GM18499 (cell line): Measurements from ENCODE around the gene RRP1.
A peak's percentile ranks its signal among the peaks of the same experiment; 100 is the strongest.

Source experiments
- ATAC-seq: cut with Tn5 transposase; IDR thresholded peaks from one replicate; pipeline ENCODE4 v1.9.1; 2021; ENCODE audit warnings: moderate number of reproducible peaks; ENCODE audit not compliant: insufficient read depth, unreplicated experiment

The RRP1 gene, protein sequence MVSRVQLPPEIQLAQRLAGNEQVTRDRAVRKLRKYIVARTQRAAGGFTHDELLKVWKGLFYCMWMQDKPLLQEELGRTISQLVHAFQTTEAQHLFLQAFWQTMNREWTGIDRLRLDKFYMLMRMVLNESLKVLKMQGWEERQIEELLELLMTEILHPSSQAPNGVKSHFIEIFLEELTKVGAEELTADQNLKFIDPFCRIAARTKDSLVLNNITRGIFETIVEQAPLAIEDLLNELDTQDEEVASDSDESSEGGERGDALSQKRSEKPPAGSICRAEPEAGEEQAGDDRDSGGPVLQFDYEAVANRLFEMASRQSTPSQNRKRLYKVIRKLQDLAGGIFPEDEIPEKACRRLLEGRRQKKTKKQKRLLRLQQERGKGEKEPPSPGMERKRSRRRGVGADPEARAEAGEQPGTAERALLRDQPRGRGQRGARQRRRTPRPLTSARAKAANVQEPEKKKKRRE

GRCh38 chr21:43789276-43790009, at the start of gene RRP1:
RRP1 (plus strand) TSS chr21:43789577; CDS start chr21:43789630, 53 bp downstream.
- ATAC-seq, result peak; percentile 43

- no peak for ATAC-seq
Measured at GRCh38 chr21:43739621-43740435, 49.5 kb upstream of the RRP1 start.

- ATAC-seq, result no peak
Measured at GRCh38 chr21:43740497-43741156, 48.8 kb upstream of the RRP1 start.

DNA sequence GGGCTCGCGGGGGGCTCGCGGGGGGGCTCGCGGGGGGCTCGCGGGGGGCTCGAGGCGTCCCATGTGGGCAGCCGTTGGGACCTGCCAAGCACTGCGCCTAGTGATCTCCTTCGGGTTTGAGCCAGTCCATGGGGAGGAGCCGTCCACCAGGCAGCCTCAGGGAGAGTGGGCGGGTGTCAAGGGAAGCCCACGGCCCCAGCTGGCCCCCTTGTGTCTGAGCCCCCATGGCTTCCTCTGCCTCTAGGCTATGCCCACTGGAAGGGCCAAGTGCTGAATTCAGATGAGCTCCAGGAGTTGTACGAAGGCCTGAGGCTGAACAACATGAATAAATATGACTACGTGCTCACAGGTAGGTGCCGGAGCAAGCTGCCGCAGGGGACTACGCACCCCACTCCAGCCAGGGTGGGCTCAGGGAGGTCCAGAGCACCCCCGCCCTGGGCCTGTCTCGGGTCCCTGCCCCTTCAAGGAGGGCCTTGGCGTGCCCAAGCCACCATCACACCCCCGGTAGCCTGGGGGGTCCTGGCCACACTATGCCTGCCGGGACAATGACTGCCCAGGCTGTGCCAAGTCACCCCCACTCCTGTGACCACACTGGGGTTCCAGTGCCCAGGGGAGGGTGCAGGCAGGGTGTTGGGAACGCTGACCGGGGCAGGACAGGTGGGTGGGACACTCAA, 47.8 kb upstream of the RRP1 start:
- no peak for ATAC-seq

DNA sequence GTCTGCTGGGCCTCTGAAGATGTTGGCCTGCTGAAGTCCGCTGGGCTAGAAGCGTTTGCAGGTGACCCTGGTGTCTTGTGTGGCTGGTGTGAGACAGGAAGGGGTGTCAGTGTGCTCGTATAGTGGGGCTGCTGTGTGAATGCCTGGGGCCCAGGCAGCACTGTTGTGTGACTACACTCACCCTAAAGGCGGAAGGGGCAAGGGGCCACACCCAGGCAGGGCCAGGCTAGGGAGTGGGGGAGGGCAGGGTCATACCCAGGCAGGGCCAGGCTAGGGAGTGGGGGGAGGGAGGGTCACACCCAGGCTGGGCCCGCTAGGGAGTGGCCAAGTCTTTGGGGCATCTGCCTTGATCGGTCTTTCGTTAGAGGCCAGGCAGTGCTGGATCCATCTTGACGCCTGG, 45.4 kb upstream of the RRP1 start:
- no peak for ATAC-seq

DNA sequence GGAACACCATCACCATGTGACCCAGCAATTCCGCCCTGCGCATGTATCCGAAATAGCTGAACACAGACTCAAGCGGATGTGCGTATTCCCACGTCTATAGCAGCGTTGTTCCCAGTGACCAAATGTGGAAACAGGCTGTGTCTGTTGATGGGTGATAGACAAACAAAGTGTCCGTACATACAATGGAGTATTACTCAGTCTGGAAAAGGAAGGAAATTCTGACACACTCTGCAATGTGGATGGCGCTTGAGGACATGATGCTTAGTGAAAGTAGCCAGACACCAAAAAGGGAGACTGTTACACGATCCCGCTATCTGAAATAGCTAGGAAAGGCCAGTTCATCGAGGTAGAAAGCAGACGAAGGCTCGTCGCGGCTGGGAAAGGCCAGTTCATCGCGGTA, 44.7 kb upstream of the RRP1 start:
- no peak for ATAC-seq

- no peak for ATAC-seq
Measured at GRCh38 chr21:43745772-43746517, 43.4 kb upstream of the RRP1 start.

- no peak for ATAC-seq
Measured at GRCh38 chr21:43748622-43749021, 40.8 kb upstream of the RRP1 start.

GRCh38 chr21:43749651-43750262, 39.6 kb upstream of the RRP1 start:
- ATAC-seq, result no peak

- ATAC-seq, result no peak
Measured at GRCh38 chr21:43750339-43751033, 38.9 kb upstream of the RRP1 start.

- no peak for ATAC-seq
Measured at GRCh38 chr21:43751955-43752591, 37.3 kb upstream of the RRP1 start.

DNA sequence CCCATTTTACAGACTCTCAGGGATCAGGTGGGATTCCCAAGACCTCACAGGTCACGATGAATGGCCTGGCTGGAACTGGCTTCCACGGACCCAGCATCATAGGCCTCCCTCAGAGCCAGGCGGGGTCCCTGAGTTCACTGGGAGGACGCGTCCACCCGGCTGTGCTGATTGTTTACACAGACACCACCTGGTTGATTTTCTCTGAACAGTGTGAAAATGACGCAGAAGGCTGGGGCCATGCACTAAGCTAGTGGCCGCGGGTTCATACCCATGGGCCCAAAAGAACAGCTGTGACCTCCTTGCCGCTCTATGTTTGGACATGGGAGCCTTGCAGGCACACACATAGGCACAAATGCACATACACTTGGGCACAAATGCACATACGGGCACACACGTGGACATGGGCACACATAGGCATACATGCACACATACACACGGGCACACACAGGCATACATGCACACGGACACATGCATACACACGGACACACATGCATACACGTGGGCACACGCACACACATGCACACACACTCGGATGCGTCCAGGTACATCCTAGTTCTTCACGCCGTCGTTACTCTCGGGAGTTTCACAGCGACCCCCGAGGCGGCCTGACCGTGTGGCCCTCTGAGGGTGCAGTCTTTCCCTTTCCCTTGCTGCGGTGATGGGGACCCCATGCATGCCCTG, 36.5 kb upstream of the RRP1 start:
- ATAC-seq, result no peak

DNA sequence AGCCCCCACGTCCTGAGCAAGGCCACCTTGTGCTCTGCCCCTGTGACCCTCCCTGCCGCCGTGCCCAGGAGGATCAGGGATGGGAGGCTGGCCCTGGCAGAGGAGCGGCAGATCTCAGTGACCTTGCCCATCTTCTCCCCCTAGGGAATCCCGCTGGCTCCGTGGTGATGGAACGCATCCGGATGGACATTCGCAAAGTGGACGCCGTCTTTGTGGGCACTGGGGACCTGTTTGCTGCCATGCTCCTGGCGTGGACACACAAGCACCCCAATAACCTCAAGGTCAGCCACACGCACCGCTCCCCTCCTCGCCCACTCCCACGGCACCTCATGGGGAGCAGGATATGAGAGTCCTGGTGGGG, 36.0 kb upstream of the RRP1 start:
- ATAC-seq, result no peak

GRCh38 chr21:43754948-43755781, 34.2 kb upstream of the RRP1 start:
- no peak for ATAC-seq

- no peak for ATAC-seq
Measured at GRCh38 chr21:43755820-43756594, 33.4 kb upstream of the RRP1 start.
